Stimulated activated CD8-positive, alpha-beta memory T cell treated with anti-CD3 and anti-CD28 coated beads, Interleukin-7, amount 100 ng/mL, for 24 hours (primary cell): ENCODE data around the gene C1orf53.
A peak's percentile ranks its signal among the peaks of the same experiment; 100 is the strongest.
"Not testable (repeated sequence)": the region's sequence is repeated elsewhere in the genome, so short reads cannot be mapped to it uniquely, and the experiment has no call there.

ENCODE experiments used
- DNase-seq: peaks from one replicate; pipeline ENCODE4 v3.0.0-alpha.2; 2020; ENCODE audit warnings: low read depth

Gene C1orf53

GRCh38 chr1:197902454-197903195 is at the start of gene C1orf53:
C1orf53 (plus strand) TSS chr1:197902630; CDS start chr1:197902650, 20 bp downstream.
- DNase-seq: peak; percentile 61

- not testable (repeated sequence) for DNase-seq
Observed at GRCh38 chr1:197855751-197856150, 46.7 kb upstream of the C1orf53 start.

GRCh38 chr1:197857477-197857876 is 45.0 kb upstream of the C1orf53 start:
- DNase-seq: no peak

- DNase-seq: no peak
Observed at GRCh38 chr1:197859024-197859423, 43.4 kb upstream of the C1orf53 start.

GRCh38 chr1:197862221-197862620 is 40.2 kb upstream of the C1orf53 start:
- no peak for DNase-seq

- no peak for DNase-seq
Observed at GRCh38 chr1:197862671-197863070, 39.8 kb upstream of the C1orf53 start.

GRCh38 chr1:197865809-197866208 is 36.6 kb upstream of the C1orf53 start:
- DNase-seq: no peak

- DNase-seq: no peak
Observed at GRCh38 chr1:197868751-197869489, 33.5 kb upstream of the C1orf53 start.

- DNase-seq: no peak
Observed at GRCh38 chr1:197869490-197870077, 32.8 kb upstream of the C1orf53 start.

- no peak for DNase-seq
Observed at GRCh38 chr1:197876894-197877293, 25.5 kb upstream of the C1orf53 start.

GRCh38 chr1:197880385-197880784 is 22.0 kb upstream of the C1orf53 start:
- not testable (repeated sequence) for DNase-seq

- DNase-seq: not testable (repeated sequence)
Observed at GRCh38 chr1:197882241-197882640, 20.2 kb upstream of the C1orf53 start.

GRCh38 chr1:197884173-197884572 is 18.3 kb upstream of the C1orf53 start:
- DNase-seq: no peak

GRCh38 chr1:197890936-197891335 is 11.5 kb upstream of the C1orf53 start:
- no peak for DNase-seq

GRCh38 chr1:197892684-197893083 is 9.7 kb upstream of the C1orf53 start:
- DNase-seq: no peak

- no peak for DNase-seq
Observed at GRCh38 chr1:197896301-197896700, 6.1 kb upstream of the C1orf53 start.

- no peak for DNase-seq
Observed at GRCh38 chr1:197899037-197899436, 3.4 kb upstream of the C1orf53 start.

GRCh38 chr1:197902131-197902453 is 338 bp upstream of the C1orf53 start:
- DNase-seq: no peak

GRCh38 chr1:197903196-197903514 is 725 bp downstream of the C1orf53 start:
- no peak for DNase-seq

GRCh38 chr1:197904126-197904787 is 1.8 kb downstream of the C1orf53 start:
- no peak for DNase-seq

GRCh38 chr1:197905699-197906351 is 3.4 kb downstream of the C1orf53 start:
- no peak for DNase-seq
